CD4-positive, alpha-beta T cell (primary cell): ENCODE results near the gene PRKG1. TPM values are rescaled to one million over a fixed set of nuclear protein-coding genes. Genes with fewer than 3 reads are reported as not detected.
A peak's percentile ranks its signal among the peaks of the same experiment; 100 is the strongest.

Experiments
- ATAC-seq: fragments of 200-7000 bp; cut with Tn5 transposase; one replicate; pipeline ENCODE4 v1.10.0; 2022; ENCODE audit warnings: mild to moderate bottlenecking; ENCODE audit not compliant: poor library complexity
- CTCF ChIA-PET: fragments of 350-600 bp; sonication (Branson Sonifier 250); formaldehyde crosslinking; loops from one replicate; lab custom pipeline; 2021; ENCODE audit warnings: antibody characterized with exemption, inconsistent platforms; lab: Charles Lee
- POLR2A ChIA-PET: fragments of 350-600 bp; sonication (Branson Sonifier 250); formaldehyde crosslinking; loops from one replicate; lab custom pipeline; 2021; ENCODE audit warnings: antibody characterized with exemption, inconsistent platforms; lab: Charles Lee
- DNase-seq, 14 experiments: peaks; one replicate each; pipeline ENCODE4 v3.0.0-alpha.2; 2013 to 2020; ENCODE audit warnings: mixed read lengths in 2 of 14
- H3K27ac ChIP-seq, 2 donors: one replicate each; pipeline versions ENCODE4 v1.5.1 to v1.7.0; 2013; ENCODE audit warnings: low read length in 2 of 2, low read depth in 1 of 2, mild to moderate bottlenecking in 1 of 2
- H3K27me3 ChIP-seq, 2 experiments: 1 replicate in 1 of 2; 2 replicates in 1 of 2; pipeline versions ENCODE4 v1.6.1 to v1.7.0; 2013; ENCODE audit warnings: low read length in 2 of 2, control low read depth in 1 of 2, mild to moderate bottlenecking in 1 of 2, moderate library complexity in 1 of 2; ENCODE audit not compliant: insufficient read depth in 2 of 2, control insufficient read depth in 1 of 2
- H3K36me3 ChIP-seq: one replicate; pipeline ENCODE4 v1.6.1; 2013; ENCODE audit warnings: low read length, control low read depth; ENCODE audit not compliant: insufficient read depth
- H3K4me1 ChIP-seq: one replicate; pipeline ENCODE4 v1.6.1; 2013; ENCODE audit warnings: low read length, control low read depth; ENCODE audit not compliant: insufficient read depth
- H3K4me3 ChIP-seq: one replicate; pipeline ENCODE4 v1.5.1; 2013; ENCODE audit warnings: mild to moderate bottlenecking, low read length, moderate library complexity
- H3K9me3 ChIP-seq, 2 experiments: 1 replicate in 1 of 2; 2 replicates in 1 of 2; pipeline versions ENCODE4 v1.6.1 to v1.7.0; 2013; ENCODE audit warnings: low read length in 2 of 2, mild to moderate bottlenecking in 2 of 2, control low read depth in 1 of 2, moderate library complexity in 1 of 2; ENCODE audit not compliant: control insufficient read depth in 1 of 2, insufficient read depth in 1 of 2
- H3K27ac Mint-ChIP-seq: one replicate; pipeline ENCODE4 v1.8.0; 2020; ENCODE audit warnings: mixed read lengths
- H3K27me3 Mint-ChIP-seq: one replicate; pipeline ENCODE4 v1.8.0; 2021; ENCODE audit warnings: mixed read lengths
- H3K36me3 Mint-ChIP-seq: one replicate; pipeline ENCODE4 v1.8.0; 2021; ENCODE audit warnings: low read depth, mixed read lengths
- H3K4me1 Mint-ChIP-seq: one replicate; pipeline ENCODE4 v1.8.0; 2021; ENCODE audit warnings: low read depth, mixed read lengths
- H3K4me3 Mint-ChIP-seq: one replicate; pipeline ENCODE4 v1.8.0; 2020; ENCODE audit warnings: mild to moderate bottlenecking, mixed read lengths
- H3K9me3 Mint-ChIP-seq: one replicate; pipeline ENCODE4 v1.8.0; 2020; ENCODE audit warnings: mixed read lengths
- CTCF ChIP-seq: fragments of 200-600 bp; IDR thresholded peaks from one replicate; pipeline ENCODE4 v1.8.0; 2022; ENCODE audit warnings: antibody characterized with exemption, mild to moderate bottlenecking
- intact Hi-C, 2 experiments: fragments of 100-400 bp; cut with DNase I in 1 of 2; cut with micrococcal nuclease in 1 of 2; formaldehyde crosslinking; loops; one replicate each; pipeline versions ENCODE4 v1.15.1 to v1.9.0; 2023 to 2025; cut with DNase I, micrococcal nuclease
- total RNA-seq, 174 experiments: library from RNA in 2 of 174; stranded (reverse) in 2 of 174; gene quantifications; one replicate each; pipeline ENCODE4 v1.2.3 and lab custom pipeline; 2021 to 2026

Gene PRKG1
- total RNA-seq, 2 experiments from 2014 or later: 0.31 TPM; not detected in 1

- H3K27me3 Mint-ChIP-seq: peaks cover 61% of the 10 kb centered on the region
- DNase-seq (peak in 1 of 14 experiments; percentile 5), ATAC-seq (no peak)
- H3K4me3 ChIP-seq: no peak overlapping the region
- H3K4me1 ChIP-seq: peaks cover 13% of the 10 kb centered on the region
- H3K9me3 ChIP-seq: peaks cover 0 to 11% of the 10 kb centered on the region in 2 experiments
- H3K27me3 ChIP-seq: peaks cover 24 to 50% of the 10 kb centered on the region in 2 experiments
- intact Hi-C loops: no loop called here
- POLR2A ChIA-PET: no interaction called here
- no peaks in the 10 kb centered on the region for H3K36me3 Mint-ChIP-seq
- no peak for TF ChIP-seq CTCF
- H3K9me3 Mint-ChIP-seq: no peaks in the 10 kb centered on the region
- no peak overlapping the region for H3K4me3 Mint-ChIP-seq
- no peak overlapping the region for H3K27ac Mint-ChIP-seq
- H3K36me3 ChIP-seq: no peaks in the 10 kb centered on the region
- H3K4me1 Mint-ChIP-seq: peaks cover 7% of the 10 kb centered on the region
- no peak overlapping the region for H3K27ac ChIP-seq
- CTCF ChIA-PET: no interaction called here
Measured at GRCh38 chr10:51073453-51074237, 642 bp upstream of the PRKG1 start.

GRCh38 chr10:51075043-51075872, 971 bp downstream of the PRKG1 start:
- DNase-seq: no peak
- Histone ChIP-seq H3K9me3 (peaks cover 0 to 11% of the 10 kb centered on the region in 2 experiments), H3K4me3 (peak overlapping the region; percentile 14), H3K36me3 (no peaks in the 10 kb centered on the region), H3K27me3 (peaks cover 25 to 54% of the 10 kb centered on the region in 2 experiments), H3K27ac (no peak overlapping the region), H3K4me1 (peaks cover 13% of the 10 kb centered on the region)
- POLR2A ChIA-PET: no interaction called here
- H3K36me3 Mint-ChIP-seq: no peaks in the 10 kb centered on the region
- intact Hi-C loops: no loop called here
- no peaks in the 10 kb centered on the region for H3K9me3 Mint-ChIP-seq
- peaks cover 67% of the 10 kb centered on the region for H3K27me3 Mint-ChIP-seq
- H3K27ac Mint-ChIP-seq: no peak overlapping the region
- CTCF ChIA-PET: no interaction called here
- H3K4me1 Mint-ChIP-seq: peaks cover 7% of the 10 kb centered on the region
- no peak for TF ChIP-seq CTCF
- peak overlapping the region; percentile 11 for H3K4me3 Mint-ChIP-seq
- ATAC-seq: no peak

- Mint-ChIP-seq H3K27ac (no peak overlapping the region), H3K4me3 (no peak overlapping the region), H3K4me1 (peaks cover 7% of the 10 kb centered on the region), H3K27me3 (peaks cover 73% of the 10 kb centered on the region), H3K36me3 (no peaks in the 10 kb centered on the region), H3K9me3 (no peaks in the 10 kb centered on the region)
- intact Hi-C loops: no loop called here
- Histone ChIP-seq H3K4me3 (no peak overlapping the region), H3K36me3 (no peaks in the 10 kb centered on the region), H3K4me1 (peaks cover 13% of the 10 kb centered on the region), H3K9me3 (peaks cover 0 to 11% of the 10 kb centered on the region in 2 experiments), H3K27me3 (peaks cover 28 to 48% of the 10 kb centered on the region in 2 experiments), H3K27ac (no peak overlapping the region)
- no peak for TF ChIP-seq CTCF
- no peak for ATAC-seq
- CTCF ChIA-PET: no interaction called here
- no peak for DNase-seq
- POLR2A ChIA-PET: no interaction called here
Measured at GRCh38 chr10:51075873-51076229, 1.6 kb downstream of the PRKG1 start.
